Activated CD8-positive, alpha-beta T cell treated with anti-CD3 and anti-CD28 coated beads for 36 hours (primary cell): ENCODE results near the gene SMPD3. TPM values are rescaled to one million over a fixed set of nuclear protein-coding genes. Genes with fewer than 3 reads are reported as not detected.
A peak's percentile ranks its signal among the peaks of the same experiment; 100 is the strongest.

Experiments used
- ATAC-seq: fragments of 200-7000 bp; cut with Tn5 transposase; one replicate; pipeline ENCODE4 v1.10.0; 2021; ENCODE audit warnings: mild to moderate bottlenecking, moderate library complexity
- CTCF ChIA-PET: fragments of 350-600 bp; sonication (Branson Sonifier 250); formaldehyde crosslinking; loops from one replicate; lab custom pipeline; 2021; ENCODE audit warnings: antibody characterized with exemption; lab: Charles Lee
- POLR2A ChIA-PET: fragments of 350-600 bp; sonication (Branson Sonifier 250); formaldehyde crosslinking; loops from one replicate; lab custom pipeline; 2021; ENCODE audit warnings: antibody characterized with exemption; lab: Charles Lee
- DNase-seq: peaks from one replicate; pipeline ENCODE4 v3.0.0-alpha.2; 2020
- H3K27ac Mint-ChIP-seq: one replicate; pipeline ENCODE4 v1.8.0; 2021; ENCODE audit warnings: mild to moderate bottlenecking, mixed read lengths
- H3K27me3 Mint-ChIP-seq: one replicate; pipeline ENCODE4 v1.8.0; 2021; ENCODE audit warnings: mixed read lengths
- H3K36me3 Mint-ChIP-seq: one replicate; pipeline ENCODE4 v1.8.0; 2021; ENCODE audit warnings: low read depth, mixed read lengths
- H3K4me1 Mint-ChIP-seq: one replicate; pipeline ENCODE4 v1.8.0; 2021; ENCODE audit warnings: low read depth, mixed read lengths
- H3K4me3 Mint-ChIP-seq: one replicate; pipeline ENCODE4 v1.8.0; 2021; ENCODE audit warnings: mild to moderate bottlenecking, moderate library complexity, mixed read lengths
- H3K9me3 Mint-ChIP-seq: one replicate; pipeline ENCODE4 v1.8.0; 2021; ENCODE audit warnings: mixed read lengths
- CTCF ChIP-seq: fragments of 200-600 bp; IDR thresholded peaks from one replicate; pipeline ENCODE4 v1.8.0; 2022; ENCODE audit warnings: antibody characterized with exemption, mild to moderate bottlenecking
- intact Hi-C: fragments of 100-400 bp; cut with micrococcal nuclease; formaldehyde crosslinking; loops from one replicate; pipeline ENCODE4 v1.10.0; 2022
- total RNA-seq, 2 experiments: library from RNA; stranded (reverse); gene quantifications; one replicate each; pipeline ENCODE4 v1.2.3, GENCODE V29; 2021

Gene SMPD3
- total RNA-seq, 2 experiments from 2014 or later: 0.16 to 0.63 TPM

DNA sequence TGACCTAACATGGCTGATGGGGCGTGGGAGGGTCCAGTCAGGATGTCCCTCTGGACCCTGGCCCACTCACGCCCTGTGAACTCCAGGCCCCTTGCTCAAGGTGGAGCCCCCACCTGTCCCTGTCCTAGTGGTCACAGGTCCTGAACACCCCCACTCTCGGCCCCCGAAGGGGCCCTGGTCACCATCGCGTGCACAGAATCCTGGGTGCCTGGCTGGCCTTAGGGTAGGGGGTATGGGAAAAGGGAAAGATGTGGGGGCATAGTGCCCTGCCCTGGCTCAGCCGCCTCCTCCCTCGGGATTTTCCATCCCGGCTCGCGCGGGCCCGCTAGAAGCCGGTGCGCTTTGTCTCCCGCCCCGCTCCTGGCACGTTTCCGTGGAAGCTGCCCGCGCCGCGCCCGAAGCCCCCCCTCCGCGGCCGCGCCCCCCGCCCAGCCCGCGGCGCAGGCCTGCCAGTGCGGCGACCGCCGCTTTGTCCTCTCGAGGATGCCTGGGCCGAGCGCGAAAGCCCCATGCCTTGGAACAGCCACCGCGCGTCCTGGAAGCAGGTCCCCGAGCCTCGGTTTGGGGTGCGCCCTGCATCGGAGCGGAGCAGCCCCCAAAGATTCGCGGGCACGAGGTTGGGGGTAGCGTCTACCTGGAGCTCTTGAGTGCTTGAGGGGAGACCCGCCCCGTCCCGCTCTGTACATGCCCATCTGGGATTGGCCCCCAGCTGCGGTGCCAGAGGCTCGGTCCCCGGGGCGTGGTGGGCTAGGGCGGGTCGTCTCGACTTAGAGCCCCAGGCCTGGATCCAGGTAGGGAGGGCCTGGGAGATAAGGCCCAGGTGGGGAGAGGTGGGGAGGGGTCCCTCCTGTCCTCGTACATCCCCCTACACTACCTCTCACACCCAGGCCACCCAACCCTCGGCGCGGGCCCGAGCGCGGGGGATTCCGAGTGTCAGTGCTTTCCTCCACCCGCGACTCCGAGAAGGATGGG is 1.3 kb downstream of the SMPD3 start:
- H3K36me3 Mint-ChIP-seq: no peaks in the 10 kb centered on the region
- no peak for ATAC-seq
- DNase-seq: no peak
- no peak overlapping the region for H3K4me3 Mint-ChIP-seq
- POLR2A ChIA-PET: no interaction called here
- CTCF ChIA-PET: interaction anchor here (1.0 to 4.0 kb wide), 4 partner anchors 13 to 74 kb away, joined by 3 to 11 read pairs (median 4); no protein-coding TSS in a partner anchor
- TF ChIP-seq CTCF: no peak
- no peaks in the 10 kb centered on the region for H3K9me3 Mint-ChIP-seq
- H3K4me1 Mint-ChIP-seq: peaks cover 15% of the 10 kb centered on the region
- no peak overlapping the region for H3K27ac Mint-ChIP-seq
- intact Hi-C loops: no loop called here
- peaks cover 32% of the 10 kb centered on the region for H3K27me3 Mint-ChIP-seq

DNA sequence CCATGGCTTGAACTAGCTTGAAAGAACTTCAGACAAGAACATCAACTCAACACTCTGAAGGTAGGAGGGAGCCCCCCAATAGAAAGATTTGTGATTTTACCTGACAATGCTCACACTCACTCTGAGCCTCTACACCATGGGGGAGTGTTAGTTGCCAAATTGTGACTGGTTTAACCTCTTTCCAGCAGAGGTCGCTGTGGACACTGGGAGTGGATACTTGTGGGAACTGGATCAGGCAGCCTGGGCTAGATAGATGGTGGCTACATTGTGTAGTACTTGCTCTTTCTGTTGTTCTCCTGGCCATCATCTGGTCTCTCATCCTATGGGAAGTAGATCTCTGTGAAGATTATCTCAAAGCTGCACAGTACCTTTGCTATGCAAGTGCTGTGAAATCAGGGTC is 2.9 kb downstream of the SMPD3 start:
- Mint-ChIP-seq H3K27ac (no peak overlapping the region), H3K36me3 (no peaks in the 10 kb centered on the region), H3K27me3 (peaks cover 32% of the 10 kb centered on the region), H3K9me3 (no peaks in the 10 kb centered on the region), H3K4me1 (peaks cover 15% of the 10 kb centered on the region), H3K4me3 (no peak overlapping the region)
- peak; percentile 69 for TF ChIP-seq CTCF
- ATAC-seq (no peak), DNase-seq (peak; percentile 72)
- CTCF ChIA-PET: interaction anchor here (0.8 to 4.0 kb wide), 11 partner anchors 10 to 116 kb away, joined by 3 to 15 read pairs (median 5); no protein-coding TSS in a partner anchor
- POLR2A ChIA-PET: no interaction called here
- intact Hi-C loops: no loop called here

DNA sequence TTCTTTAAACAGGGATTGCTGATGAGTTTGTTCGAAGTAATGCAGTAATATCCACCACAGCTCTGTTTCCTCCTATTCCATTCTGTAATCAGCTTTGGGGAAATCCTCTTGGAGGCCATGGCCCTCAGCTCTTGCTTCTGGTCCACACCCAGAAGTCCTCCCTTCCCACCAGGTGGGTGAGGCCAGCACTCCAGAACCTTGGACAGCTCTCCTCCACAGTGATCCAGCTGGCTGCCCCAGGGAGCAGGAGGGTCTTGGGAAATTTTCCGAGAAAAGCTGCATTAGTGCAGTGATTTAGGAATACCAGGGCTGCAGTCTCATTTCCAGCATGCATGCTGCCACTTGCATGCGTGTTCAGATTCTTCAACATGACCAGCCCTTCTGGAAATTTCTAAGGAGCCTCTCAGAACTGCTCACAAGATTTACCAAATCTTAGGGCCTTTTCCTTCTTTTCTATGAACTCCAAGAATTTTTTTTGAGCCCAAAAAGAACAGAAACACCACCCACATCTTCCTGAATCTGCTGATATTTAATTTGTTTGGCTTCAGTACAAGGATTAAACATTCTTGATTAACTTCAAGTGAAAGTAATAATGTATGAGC is 4.2 kb downstream of the SMPD3 start:
- DNase-seq (no peak), ATAC-seq (no peak)
- H3K4me3 Mint-ChIP-seq: no peak overlapping the region
- intact Hi-C loops: no loop called here
- no peak for TF ChIP-seq CTCF
- H3K27me3 Mint-ChIP-seq: peaks cover 32% of the 10 kb centered on the region
- peaks cover 13% of the 10 kb centered on the region for H3K4me1 Mint-ChIP-seq
- H3K9me3 Mint-ChIP-seq: no peaks in the 10 kb centered on the region
- no peaks in the 10 kb centered on the region for H3K36me3 Mint-ChIP-seq
- POLR2A ChIA-PET: interaction anchor here (0.6 kb wide), 1 partner anchor 100 kb away, joined by 3 read pairs; no protein-coding TSS in a partner anchor
- no peak overlapping the region for H3K27ac Mint-ChIP-seq
- CTCF ChIA-PET: interaction anchor here (0.9 to 4.0 kb wide), 14 partner anchors 8 to 115 kb away, joined by 3 to 15 read pairs (median 4); no protein-coding TSS in a partner anchor

- peaks cover 7% of the 10 kb centered on the region for H3K4me1 Mint-ChIP-seq
- intact Hi-C loops: no loop called here
- H3K27ac Mint-ChIP-seq: no peak overlapping the region
- no peak overlapping the region for H3K4me3 Mint-ChIP-seq
- DNase-seq: peak; percentile 35
- no peaks in the 10 kb centered on the region for H3K27me3 Mint-ChIP-seq
- peak; percentile 56 for TF ChIP-seq CTCF
- H3K36me3 Mint-ChIP-seq: no peaks in the 10 kb centered on the region
- no peak for ATAC-seq
- peaks cover 4% of the 10 kb centered on the region for H3K9me3 Mint-ChIP-seq
- CTCF ChIA-PET: interaction anchor here (0.7 to 1.0 kb wide), 2 partner anchors 17 to 55 kb away, joined by 3 read pairs; no protein-coding TSS in a partner anchor
- POLR2A ChIA-PET: no interaction called here
These were observed 11.7 kb downstream of the SMPD3 start for GRCh38 chr16:68436581-68436980.
